ENCODE results near the gene FAM156B.

FAM156B gene

DNA sequence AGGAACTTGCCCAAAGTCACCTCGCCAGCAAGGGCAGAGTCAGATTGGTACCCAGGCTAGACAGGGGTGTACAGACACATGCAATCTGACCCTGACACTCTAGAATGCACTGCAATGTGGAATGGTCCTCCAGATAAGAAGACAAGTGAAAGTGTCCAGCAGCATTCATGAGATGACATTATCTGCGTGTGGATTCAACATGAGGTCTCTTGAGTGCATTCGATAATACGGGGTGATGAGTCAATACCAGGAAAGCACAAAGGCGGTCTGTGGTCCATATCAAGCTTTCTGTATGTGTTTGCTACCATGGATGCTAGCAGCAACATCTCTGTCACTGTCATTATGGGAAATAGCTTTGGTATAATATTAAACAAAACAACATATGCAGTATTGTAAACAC lies 22.5 kb upstream of the FAM156B start:
- TF ChIP-seq CEBPB (IDR thresholded peaks at IDR 0.05) (no peak), CREB1 (IDR thresholded peaks at IDR 0.05; ENCODE audit: low read depth) (no peak), FOXM1 (IDR thresholded peaks at IDR 0.05; ENCODE audit: borderline replicate concordance, low read depth) (no peak), NFIC (IDR thresholded peaks at IDR 0.05) (no peak)
- TF ChIP-seq, protein P1, sequence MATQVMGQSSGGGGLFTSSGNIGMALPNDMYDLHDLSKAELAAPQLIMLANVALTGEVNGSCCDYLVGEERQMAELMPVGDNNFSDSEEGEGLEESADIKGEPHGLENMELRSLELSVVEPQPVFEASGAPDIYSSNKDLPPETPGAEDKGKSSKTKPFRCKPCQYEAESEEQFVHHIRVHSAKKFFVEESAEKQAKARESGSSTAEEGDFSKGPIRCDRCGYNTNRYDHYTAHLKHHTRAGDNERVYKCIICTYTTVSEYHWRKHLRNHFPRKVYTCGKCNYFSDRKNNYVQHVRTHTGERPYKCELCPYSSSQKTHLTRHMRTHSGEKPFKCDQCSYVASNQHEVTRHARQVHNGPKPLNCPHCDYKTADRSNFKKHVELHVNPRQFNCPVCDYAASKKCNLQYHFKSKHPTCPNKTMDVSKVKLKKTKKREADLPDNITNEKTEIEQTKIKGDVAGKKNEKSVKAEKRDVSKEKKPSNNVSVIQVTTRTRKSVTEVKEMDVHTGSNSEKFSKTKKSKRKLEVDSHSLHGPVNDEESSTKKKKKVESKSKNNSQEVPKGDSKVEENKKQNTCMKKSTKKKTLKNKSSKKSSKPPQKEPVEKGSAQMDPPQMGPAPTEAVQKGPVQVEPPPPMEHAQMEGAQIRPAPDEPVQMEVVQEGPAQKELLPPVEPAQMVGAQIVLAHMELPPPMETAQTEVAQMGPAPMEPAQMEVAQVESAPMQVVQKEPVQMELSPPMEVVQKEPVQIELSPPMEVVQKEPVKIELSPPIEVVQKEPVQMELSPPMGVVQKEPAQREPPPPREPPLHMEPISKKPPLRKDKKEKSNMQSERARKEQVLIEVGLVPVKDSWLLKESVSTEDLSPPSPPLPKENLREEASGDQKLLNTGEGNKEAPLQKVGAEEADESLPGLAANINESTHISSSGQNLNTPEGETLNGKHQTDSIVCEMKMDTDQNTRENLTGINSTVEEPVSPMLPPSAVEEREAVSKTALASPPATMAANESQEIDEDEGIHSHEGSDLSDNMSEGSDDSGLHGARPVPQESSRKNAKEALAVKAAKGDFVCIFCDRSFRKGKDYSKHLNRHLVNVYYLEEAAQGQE (IDR thresholded peaks at IDR 0.05; ENCODE audit: low read depth), result no peak

DNA sequence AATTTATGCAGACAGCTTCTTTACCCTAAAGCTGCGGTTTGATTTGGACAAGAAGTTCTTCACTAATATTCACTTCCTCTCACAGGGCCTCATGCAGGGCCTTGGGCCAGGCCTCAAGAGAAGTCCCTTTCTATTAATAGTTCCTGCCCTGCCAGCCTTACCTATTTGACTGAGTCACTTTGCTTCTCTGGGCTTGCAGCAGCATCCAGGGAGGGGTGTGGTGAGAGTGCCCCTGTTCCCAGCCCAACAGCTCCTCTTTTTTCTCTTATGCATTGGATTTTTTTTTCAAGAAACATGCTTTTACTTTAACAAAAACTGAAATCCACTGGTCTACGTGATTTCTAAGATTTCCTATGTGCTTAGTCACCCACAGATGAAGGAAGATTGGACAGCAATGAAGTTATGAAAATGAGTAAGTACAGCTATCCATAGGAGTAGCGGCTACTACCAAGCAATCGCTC lies 26.7 kb downstream of the FAM156B start:
- TF ChIP-seq TEAD4 (IDR thresholded peaks at IDR 0.05), result no peak
- no peak for TF ChIP-seq NFIC (IDR thresholded peaks at IDR 0.05)
- no peak for TF ChIP-seq FOXM1 (IDR thresholded peaks at IDR 0.05; ENCODE audit: borderline replicate concordance, low read depth)
- TF ChIP-seq TAF1 (IDR thresholded peaks at IDR 0.05; ENCODE audit: low read depth), result no peak
- TF ChIP-seq, protein P1 (IDR thresholded peaks at IDR 0.05; ENCODE audit: low read depth), result no peak
- TF ChIP-seq CEBPB (IDR thresholded peaks at IDR 0.05), result no peak
- TF ChIP-seq CREB1 (IDR thresholded peaks at IDR 0.05; ENCODE audit: low read depth), result no peak
- no peak for TF ChIP-seq EGR1 (IDR thresholded peaks at IDR 0.05)
- no peak for TF ChIP-seq EP300 (IDR thresholded peaks at IDR 0.05; ENCODE audit: borderline replicate concordance)
- no peak for TF ChIP-seq RAD21 (IDR thresholded peaks at IDR 0.05; ENCODE audit: low read depth)

DNA sequence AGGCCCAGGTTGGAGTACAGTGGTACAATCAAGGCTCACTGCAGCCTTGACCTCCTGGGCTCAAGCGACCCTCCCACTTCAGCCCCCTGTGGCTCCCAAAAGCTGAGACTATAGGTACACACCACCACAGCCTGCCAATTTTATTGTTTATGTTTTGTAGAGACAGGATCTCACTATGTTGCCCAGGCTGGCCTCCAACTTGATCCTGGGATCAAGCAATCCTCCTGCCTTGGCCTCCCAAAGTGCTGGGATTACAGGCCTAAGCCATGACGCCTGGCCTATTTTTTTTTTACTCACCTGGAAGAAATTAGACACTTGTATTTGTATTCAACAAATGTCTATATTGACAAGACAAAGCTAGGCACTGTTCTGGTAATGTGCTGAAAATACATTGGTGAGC lies 36.1 kb downstream of the FAM156B start:
- TF ChIP-seq CEBPB (IDR thresholded peaks at IDR 0.05) (no peak), TEAD4 (IDR thresholded peaks at IDR 0.05) (no peak), YY1 (IDR thresholded peaks at IDR 0.05; ENCODE audit: low read depth) (no peak), CREB1 (IDR thresholded peaks at IDR 0.05; ENCODE audit: low read depth) (no peak)
- TF ChIP-seq, protein P2, sequence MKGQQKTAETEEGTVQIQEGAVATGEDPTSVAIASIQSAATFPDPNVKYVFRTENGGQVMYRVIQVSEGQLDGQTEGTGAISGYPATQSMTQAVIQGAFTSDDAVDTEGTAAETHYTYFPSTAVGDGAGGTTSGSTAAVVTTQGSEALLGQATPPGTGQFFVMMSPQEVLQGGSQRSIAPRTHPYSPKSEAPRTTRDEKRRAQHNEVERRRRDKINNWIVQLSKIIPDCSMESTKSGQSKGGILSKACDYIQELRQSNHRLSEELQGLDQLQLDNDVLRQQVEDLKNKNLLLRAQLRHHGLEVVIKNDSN (IDR thresholded peaks at IDR 0.05), result no peak

DNA sequence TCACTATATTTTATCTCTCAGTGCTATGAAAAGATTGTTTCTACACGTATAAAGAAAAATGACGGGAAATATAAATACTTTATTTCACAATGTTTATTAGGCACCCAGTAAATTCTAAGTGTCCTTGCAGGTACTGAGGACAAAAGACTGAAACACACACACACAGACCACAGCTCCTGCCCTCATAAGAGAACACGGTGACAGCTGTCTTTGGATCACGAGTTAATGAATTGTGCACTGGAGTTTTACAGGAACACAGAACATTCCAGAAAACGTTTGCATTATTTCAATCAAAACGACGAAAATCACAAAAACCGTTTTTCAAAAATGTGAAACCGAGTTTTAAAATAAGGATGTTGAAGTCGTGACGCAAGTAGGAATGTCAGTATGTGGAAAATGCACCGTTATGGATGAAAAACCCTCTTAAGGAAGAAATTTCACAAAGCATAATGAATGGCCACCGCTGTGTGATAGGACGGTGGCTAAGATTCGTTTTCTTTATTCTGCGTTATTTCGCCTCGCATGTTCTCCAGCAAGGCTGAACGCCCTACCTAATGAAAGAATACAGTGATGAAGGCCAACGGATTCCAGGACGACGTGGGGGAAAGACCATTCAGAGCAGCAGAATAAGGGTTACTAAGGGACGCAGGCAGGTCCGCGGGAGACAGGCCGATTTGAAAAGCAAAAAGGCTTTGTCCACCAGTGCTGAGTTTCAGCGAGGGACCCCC lies 37.0 kb downstream of the FAM156B start:
- TF ChIP-seq EGR1 (IDR thresholded peaks at IDR 0.05) (no peak), ZBTB7A (IDR thresholded peaks at IDR 0.05; ENCODE audit: low read depth) (no peak), EP300 (IDR thresholded peaks at IDR 0.05; ENCODE audit: borderline replicate concordance) (no peak), FOXM1 (IDR thresholded peaks at IDR 0.05; ENCODE audit: borderline replicate concordance, low read depth) (no peak), TAF1 (IDR thresholded peaks at IDR 0.05; ENCODE audit: low read depth) (no peak), RAD21 (IDR thresholded peaks at IDR 0.05; ENCODE audit: low read depth) (no peak)
- TF ChIP-seq, protein P2 (IDR thresholded peaks at IDR 0.05), result no peak
- TF ChIP-seq, protein P3, sequence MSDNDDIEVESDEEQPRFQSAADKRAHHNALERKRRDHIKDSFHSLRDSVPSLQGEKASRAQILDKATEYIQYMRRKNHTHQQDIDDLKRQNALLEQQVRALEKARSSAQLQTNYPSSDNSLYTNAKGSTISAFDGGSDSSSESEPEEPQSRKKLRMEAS (IDR thresholded peaks at IDR 0.05), result peak; percentile 34; the same call in 1 of the 2 replicates
- TF ChIP-seq, protein P1 (IDR thresholded peaks at IDR 0.05; ENCODE audit: low read depth), result no peak

DNA sequence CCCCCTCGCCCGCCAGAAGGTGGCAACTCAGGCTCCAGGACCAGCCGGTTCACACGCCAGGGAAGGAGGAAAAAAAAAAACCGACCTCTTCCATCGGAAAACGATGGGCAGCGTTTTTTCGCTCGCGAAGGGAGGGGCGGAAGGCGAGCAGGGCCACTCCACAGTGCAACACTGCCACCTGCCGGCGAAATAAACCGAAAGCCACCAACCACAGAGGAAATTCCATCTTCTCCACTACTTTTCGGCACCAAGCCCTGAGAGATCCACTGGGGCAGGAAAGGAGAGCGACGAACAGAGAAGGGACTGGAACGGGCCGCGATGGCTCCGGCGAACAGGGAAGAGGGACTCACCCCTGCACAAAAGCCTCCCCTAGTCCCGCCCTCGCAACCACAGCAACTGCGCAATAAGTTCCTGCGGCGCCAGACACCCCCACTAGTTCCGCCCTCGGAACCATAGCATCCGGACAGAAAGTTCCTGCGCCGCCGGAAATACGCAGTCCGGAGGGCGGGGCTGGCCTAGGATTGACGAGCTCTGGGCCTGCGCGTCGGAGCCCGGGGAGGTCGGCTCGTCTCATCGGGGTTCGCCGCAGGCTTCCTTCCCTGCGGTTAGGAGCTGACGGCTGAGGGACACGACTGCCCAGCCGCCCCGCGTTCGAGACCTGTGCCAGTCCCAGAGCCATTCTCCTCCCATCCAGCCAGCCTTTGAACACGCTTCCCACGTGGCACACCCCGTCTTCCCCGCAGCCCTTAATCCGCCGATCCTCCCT lies 37.8 kb downstream of the FAM156B start:
- TF ChIP-seq, protein P1 (IDR thresholded peaks at IDR 0.05; ENCODE audit: low read depth), result no peak
- TF ChIP-seq, protein P3 (IDR thresholded peaks at IDR 0.05), result peak; percentile 62; the same call in 1 of the 2 replicates
- TF ChIP-seq TCF12 (IDR thresholded peaks at IDR 0.05; ENCODE audit: low read depth), result peak; percentile 58; the same call in 1 of the 2 replicates
- TF ChIP-seq CEBPB (IDR thresholded peaks at IDR 0.05), result peak; percentile 27; the same call in 1 of the 2 replicates
- no peak for TF ChIP-seq ZBTB7A (IDR thresholded peaks at IDR 0.05; ENCODE audit: low read depth)
- TF ChIP-seq, protein P2 (IDR thresholded peaks at IDR 0.05), result no peak
- TF ChIP-seq YY1 (IDR thresholded peaks at IDR 0.05; ENCODE audit: low read depth), result no peak
- TF ChIP-seq EP300 (IDR thresholded peaks at IDR 0.05; ENCODE audit: borderline replicate concordance), result peak; percentile 54; the same call in 1 of the 2 replicates
- no peak for TF ChIP-seq EGR1 (IDR thresholded peaks at IDR 0.05)
- TF ChIP-seq NFIC (IDR thresholded peaks at IDR 0.05), result no peak
- TF ChIP-seq TEAD4 (IDR thresholded peaks at IDR 0.05), result peak; percentile 12; the same call in 1 of the 2 replicates
- TF ChIP-seq RAD21 (IDR thresholded peaks at IDR 0.05; ENCODE audit: low read depth), result peak; percentile 84
- peak; percentile 58; the same call in 1 of the 2 replicates for TF ChIP-seq TAF1 (IDR thresholded peaks at IDR 0.05; ENCODE audit: low read depth)
- TF ChIP-seq FOXM1 (IDR thresholded peaks at IDR 0.05; ENCODE audit: borderline replicate concordance, low read depth), result no peak; the same call in 1 of the 2 replicates
- TF ChIP-seq CREB1 (IDR thresholded peaks at IDR 0.05; ENCODE audit: low read depth), result peak; percentile 48; the same call in 1 of the 2 replicates
